Endodermal cell (in vitro differentiated cells): Measurements from ENCODE around the gene EZH2. TPM values are rescaled to one million over a fixed set of nuclear protein-coding genes. Genes with fewer than 3 reads are reported as not detected.
A peak's percentile ranks its signal among the peaks of the same experiment; 100 is the strongest.

Experiments
- DNase-seq: peaks from one replicate; pipeline ENCODE4 v3.0.0-alpha.2; 2017
- H3K27ac ChIP-seq: 2 replicates; pipeline ENCODE4 v1.5.1; 2013; ENCODE audit warnings: mild to moderate bottlenecking, low read depth, low read length, moderate library complexity
- H3K27me3 ChIP-seq: 2 replicates; pipeline ENCODE4 v1.6.1; 2013; ENCODE audit warnings: mild to moderate bottlenecking, low read length, moderate library complexity; ENCODE audit not compliant: insufficient read depth, control insufficient read depth, poor library complexity, severe bottlenecking
- H3K36me3 ChIP-seq: 2 replicates; pipeline ENCODE4 v1.7.0; 2013; ENCODE audit warnings: mild to moderate bottlenecking, low read length, moderate library complexity; ENCODE audit not compliant: control insufficient read depth, insufficient read depth
- H3K4me1 ChIP-seq: one replicate; pipeline ENCODE4 v1.7.0; 2013; ENCODE audit warnings: low read length; ENCODE audit not compliant: control insufficient read depth, insufficient read depth
- H3K4me3 ChIP-seq: 2 replicates; pipeline ENCODE4 v1.5.1; 2013; ENCODE audit warnings: mild to moderate bottlenecking, low read length, moderate library complexity
- H3K9ac ChIP-seq: 2 replicates; pipeline ENCODE4 v1.6.1; 2013; ENCODE audit warnings: mild to moderate bottlenecking, low read length, moderate library complexity; ENCODE audit not compliant: poor library complexity, severe bottlenecking; ENCODE audit errors: extremely low read depth
- H3K9me3 ChIP-seq: 2 replicates; pipeline ENCODE4 v1.6.1; 2013; ENCODE audit warnings: mild to moderate bottlenecking, low read length, moderate library complexity; ENCODE audit not compliant: control insufficient read depth
- H3K27ac Mint-ChIP-seq: 2 replicates; pipeline ENCODE4 v1.8.0; 2020; ENCODE audit warnings: mixed read lengths
- H3K27me3 Mint-ChIP-seq: 2 replicates; pipeline ENCODE4 v1.8.0; 2021; ENCODE audit warnings: mild to moderate bottlenecking, mixed read lengths; ENCODE audit not compliant: insufficient read depth
- H3K36me3 Mint-ChIP-seq: 2 replicates; pipeline ENCODE4 v1.8.0; 2020; ENCODE audit warnings: low read depth, mixed read lengths
- H3K4me1 Mint-ChIP-seq: 2 replicates; pipeline ENCODE4 v1.8.0; 2020; ENCODE audit warnings: mixed read lengths
- H3K4me3 Mint-ChIP-seq: 2 replicates; pipeline ENCODE4 v1.8.0; 2020; ENCODE audit warnings: mild to moderate bottlenecking, moderate library complexity, mixed read lengths
- H3K9me3 Mint-ChIP-seq: 2 replicates; pipeline ENCODE4 v1.8.0; 2020; ENCODE audit warnings: mild to moderate bottlenecking, mixed read lengths
- CTCF ChIP-seq: fragments of 200-600 bp; sonication (generic); conservative IDR thresholded peaks from 2 replicates; pipeline ENCODE4 v1.5.0; 2021; ENCODE audit warnings: antibody characterized with exemption, mild to moderate bottlenecking
- WGBS, 2 experiments: methylation state at CpG; one replicate each; pipeline versions ENCODE4 v1.1.5 to v1.1.7; 2013; ENCODE audit warnings: missing lambda C conversion rate in 2 of 2, mixed read lengths in 1 of 2; ENCODE audit not compliant: insufficient coverage in 1 of 2, insufficient read length in 1 of 2; 5-methylcytosine and 5-hydroxymethylcytosine counted together
- total RNA-seq, 2 donors: library from RNA; stranded (reverse); fragmentation: NEBNext Ultra II Directional in 1 of 2; extraction: Animal tissue kit (Norgen Biotek cat#: 25700) in 1 of 2; gene quantifications; 2 replicates in 1 of 2; 3 replicates in 1 of 2; pipeline ENCODE4 v1.2.1, GENCODE V29; 2021

The EZH2 gene
- total RNA-seq, 2 donors from 2014 or later = 40.2 to 46.0 TPM

- Mint-ChIP-seq H3K36me3 (peaks cover 24% of the 10 kb centered on the region), H3K4me3 (no peak overlapping the region), H3K27me3 (no peaks in the 10 kb centered on the region), H3K27ac (no peak overlapping the region), H3K4me1 (peaks cover 9% of the 10 kb centered on the region), H3K9me3 (no peaks in the 10 kb centered on the region)
- no peak for DNase-seq
- TF ChIP-seq CTCF = no peak
- no peak overlapping the region for H3K27ac ChIP-seq
- 100% methylated on average over 1 to 2 of the region's 2 CpGs for WGBS, 2 experiments
- no peaks in the 10 kb centered on the region for H3K4me1 ChIP-seq
- H3K9ac ChIP-seq = no peak overlapping the region
- no peak overlapping the region for H3K4me3 ChIP-seq
- H3K27me3 ChIP-seq = no peaks in the 10 kb centered on the region
- H3K9me3 ChIP-seq = no peaks in the 10 kb centered on the region
- H3K36me3 ChIP-seq = peaks cover 40% of the 10 kb centered on the region
These were observed 59.2 kb downstream of the EZH2 start for GRCh38 chr7:148824864-148825263.

- DNase-seq = no peak
- Histone ChIP-seq H3K27ac (no peak overlapping the region), H3K27me3 (no peaks in the 10 kb centered on the region), H3K4me1 (no peaks in the 10 kb centered on the region), H3K9ac (no peak overlapping the region), H3K4me3 (no peak overlapping the region), H3K9me3 (no peaks in the 10 kb centered on the region), H3K36me3 (peaks cover 49% of the 10 kb centered on the region)
- 88 to 100% methylated on average over 1 to 2 of the region's 2 CpGs for WGBS, 2 experiments
- Mint-ChIP-seq H3K36me3 (peaks cover 37% of the 10 kb centered on the region), H3K4me1 (peaks cover 12% of the 10 kb centered on the region), H3K4me3 (no peak overlapping the region), H3K27ac (no peak overlapping the region), H3K27me3 (no peaks in the 10 kb centered on the region), H3K9me3 (no peaks in the 10 kb centered on the region)
- TF ChIP-seq CTCF = no peak
These were observed 62.7 kb downstream of the EZH2 start for GRCh38 chr7:148821422-148821821.

- H3K27ac ChIP-seq = no peak overlapping the region
These were observed 64.3 kb downstream of the EZH2 start for GRCh38 chr7:148819697-148820360.

More at GRCh38 chr7:148819697-148820360, 64.3 kb downstream of the EZH2 start:
- Mint-ChIP-seq H3K27ac (peak overlapping the region; percentile 48), H3K9me3 (no peaks in the 10 kb centered on the region), H3K36me3 (peaks cover 34% of the 10 kb centered on the region), H3K4me3 (no peak overlapping the region), H3K27me3 (no peaks in the 10 kb centered on the region), H3K4me1 (peaks cover 12% of the 10 kb centered on the region)
- no peak for TF ChIP-seq CTCF
- no peak overlapping the region for H3K9ac ChIP-seq
- H3K9me3 ChIP-seq = no peaks in the 10 kb centered on the region
- no peaks in the 10 kb centered on the region for H3K27me3 ChIP-seq
- H3K4me1 ChIP-seq = no peaks in the 10 kb centered on the region
- WGBS, 2 experiments = 90 to 95% methylated on average over 5 to 6 of the region's 6 CpGs
- peaks cover 53% of the 10 kb centered on the region for H3K36me3 ChIP-seq
- no peak overlapping the region for H3K4me3 ChIP-seq
- no peak for DNase-seq
